Measurements from ENCODE around the gene MED13L. TPM values are rescaled to one million over a fixed set of nuclear protein-coding genes. Genes with fewer than 3 reads are reported as not detected.
A peak's percentile ranks its signal among the peaks of the same experiment; 100 is the strongest.

MED13L gene
- polyA plus RNA-seq, 1 donor (not counting 4 experiments of a cell fraction or from before 2014, with no cell fraction given): 31.7 TPM

GRCh38 chr12:116319898-116320621, 42.6 kb upstream of the MED13L start:
- Histone ChIP-seq H3K4me3 (ENCODE audit: control insufficient read depth in 2 of 3, extremely low read depth in 1 of 3, insufficient read depth in 2 of 3, low read depth in 1 of 3, low read length in 3 of 3) (peak overlapping the region in 2 of 3 experiments; percentile 53 to 65), H3K4me2 (ENCODE audit: control insufficient read depth, extremely low read depth, insufficient read depth, low read depth, low read length) (peak overlapping the region; percentile 88)

GRCh38 chr12:116319233-116319897, 41.9 kb upstream of the MED13L start:
- H2AFZ ChIP-seq (ENCODE audit: control insufficient read depth, low read length): peak overlapping the region; percentile 83
- no peaks in the 10 kb centered on the region for H3K27me3 ChIP-seq (ENCODE audit: control insufficient read depth, extremely low read depth, insufficient read depth, low read length)
- H3K4me3 ChIP-seq (ENCODE audit: control insufficient read depth in 2 of 3, extremely low read depth in 1 of 3, insufficient read depth in 2 of 3, low read depth in 1 of 3, low read length in 3 of 3): peak overlapping the region in 2 of 3 experiments; percentile 53 to 65

More at GRCh38 chr12:116319898-116320621, 42.6 kb upstream of the MED13L start:
- Histone ChIP-seq H3K27ac (ENCODE audit: control insufficient read depth, insufficient read depth, low read length) (peak overlapping the region; percentile 89), H3K9me1 (ENCODE audit: control insufficient read depth, extremely low read depth, insufficient read depth, low read length) (no peaks in the 10 kb centered on the region), H3K4me1 (ENCODE audit: control insufficient read depth, extremely low read depth, insufficient read depth, low read length) (peaks cover 31% of the 10 kb centered on the region), H4K20me1 (ENCODE audit: control insufficient read depth, extremely low read depth, insufficient read depth, low read length) (no peaks in the 10 kb centered on the region), H3K27me3 (ENCODE audit: control insufficient read depth, extremely low read depth, insufficient read depth, low read length) (no peaks in the 10 kb centered on the region), H3K36me3 (ENCODE audit: control insufficient read depth in 2 of 2, extremely low read depth in 1 of 2, insufficient read depth in 2 of 2, low read length in 2 of 2) (no peaks in the 10 kb centered on the region), H3K9me3 (ENCODE audit: control insufficient read depth, low read depth, low read length) (no peaks in the 10 kb centered on the region), H3K9ac (ENCODE audit: control insufficient read depth, extremely low read depth, insufficient read depth, low read length) (peak overlapping the region; percentile 66), H3K79me2 (ENCODE audit: control insufficient read depth, insufficient read depth, low read length) (no peaks in the 10 kb centered on the region), H2AFZ (ENCODE audit: control insufficient read depth, low read length) (peak overlapping the region; percentile 85)
- peak; percentile 87 for FAIRE-seq
- dilution Hi-C loops (cut with MboI; ENCODE audit: extremely low pct_ligation_motif_present, low sequenced_read_pairs): no loop called here
- TF ChIP-seq CTCF (optimal IDR thresholded peaks at IDR 0.05 in 1 of 3, IDR thresholded peaks at IDR 0.05 in 1 of 3, conservative IDR thresholded peaks at IDR 0.05 in 1 of 3; ENCODE audit: extremely low read depth in 1 of 3, insufficient read depth in 2 of 3, low read length in 3 of 3): no peak
- TF ChIP-seq EZH2 (IDR thresholded peaks at IDR 0.05; ENCODE audit: low read length): no peak
- no peak for DNase-seq (ENCODE audit: low read depth, low spot score)

More at GRCh38 chr12:116319233-116319897, 41.9 kb upstream of the MED13L start:
- DNase-seq (ENCODE audit: low read depth, low spot score): no peak
- H3K79me2 ChIP-seq (ENCODE audit: control insufficient read depth, insufficient read depth, low read length): no peaks in the 10 kb centered on the region
- H3K4me1 ChIP-seq (ENCODE audit: control insufficient read depth, extremely low read depth, insufficient read depth, low read length): peaks cover 31% of the 10 kb centered on the region
- H3K27ac ChIP-seq (ENCODE audit: control insufficient read depth, insufficient read depth, low read length): peak overlapping the region; percentile 89
- peak; percentile 61 for FAIRE-seq
- H3K36me3 ChIP-seq (ENCODE audit: control insufficient read depth in 2 of 2, extremely low read depth in 1 of 2, insufficient read depth in 2 of 2, low read length in 2 of 2): no peaks in the 10 kb centered on the region
- peak overlapping the region; percentile 66 for H3K9ac ChIP-seq (ENCODE audit: control insufficient read depth, extremely low read depth, insufficient read depth, low read length)
- H3K9me3 ChIP-seq (ENCODE audit: control insufficient read depth, low read depth, low read length): no peaks in the 10 kb centered on the region
- no peaks in the 10 kb centered on the region for H4K20me1 ChIP-seq (ENCODE audit: control insufficient read depth, extremely low read depth, insufficient read depth, low read length)
- H3K9me1 ChIP-seq (ENCODE audit: control insufficient read depth, extremely low read depth, insufficient read depth, low read length): no peaks in the 10 kb centered on the region
- H3K4me2 ChIP-seq (ENCODE audit: control insufficient read depth, extremely low read depth, insufficient read depth, low read depth, low read length): peak overlapping the region; percentile 88
- dilution Hi-C loops (cut with MboI; ENCODE audit: extremely low pct_ligation_motif_present, low sequenced_read_pairs): no loop called here
- TF ChIP-seq CTCF (optimal IDR thresholded peaks at IDR 0.05 in 1 of 3, IDR thresholded peaks at IDR 0.05 in 1 of 3, conservative IDR thresholded peaks at IDR 0.05 in 1 of 3; ENCODE audit: extremely low read depth in 1 of 3, insufficient read depth in 2 of 3, low read length in 3 of 3) (no peak), EZH2 (IDR thresholded peaks at IDR 0.05; ENCODE audit: low read length) (no peak)

Data from keratinocyte (primary cell).